ENCODE results near the gene PEX6. TPM values are rescaled to one million over a fixed set of nuclear protein-coding genes. Genes with fewer than 3 reads are reported as not detected.

Gene PEX6
- total and polyA plus RNA-seq, 2 of the 13 experiments (the other 11 are each of a cell fraction or from before 2014, with no cell fraction given), result 5.1 to 6.7 TPM

GRCh38 chr6:42978839-42979522 lies at the start of gene PEX6 (continued):
- TF ChIP-seq ZFP91 (CRISPR knock-in tag; IDR thresholded peaks at IDR 0.05; ENCODE audit: borderline replicate concordance) (no peak; the same call in 1 of the 2 replicates), RCOR2 (CRISPR knock-in tag; IDR thresholded peaks at IDR 0.05) (0 out of 2 replicates have a peak, but pooled peaks have one; percentile 35), ZNF234 (CRISPR knock-in tag; conservative IDR thresholded peaks at IDR 0.05) (no peak), EP300 (IDR thresholded peaks at IDR 0.05; ENCODE audit: low read depth in 2 of 2, low read length in 2 of 2) (no peak; a peak in 1 of 4 replicates), EP300 (CRISPR knock-in tag; IDR thresholded peaks at IDR 0.05; ENCODE audit: borderline replicate concordance) (peak; percentile 16; the same call in 1 of the 2 replicates), ISL2 (CRISPR knock-in tag; IDR thresholded peaks at IDR 0.05) (peak; percentile 48), DNMT1 (CRISPR knock-in tag; IDR thresholded peaks at IDR 0.05) (no peak), TAF1 (CRISPR knock-in tag; IDR thresholded peaks at IDR 0.05) (peak; percentile 76), NBN (conservative IDR thresholded peaks at IDR 0.05) (no peak), HHEX (CRISPR knock-in tag; IDR thresholded peaks at IDR 0.05) (no peak), ZNF740 (CRISPR knock-in tag; IDR thresholded peaks at IDR 0.05) (no peak; the same call in 1 of the 2 replicates), PLRG1 (conservative IDR thresholded peaks at IDR 0.05) (no peak), ZNF879 (CRISPR knock-in tag; IDR thresholded peaks at IDR 0.05) (no peak), TSC22D2 (CRISPR knock-in tag; IDR thresholded peaks at IDR 0.05; ENCODE audit: borderline replicate concordance) (0 out of 2 replicates have a peak, but pooled peaks have one; percentile 30), TFDP2 (CRISPR knock-in tag; IDR thresholded peaks at IDR 0.05) (peak; percentile 49; the same call in 1 of the 2 replicates), ELF3 (CRISPR knock-in tag; IDR thresholded peaks at IDR 0.05) (peak; percentile 92), HIVEP1 (CRISPR knock-in tag; IDR thresholded peaks at IDR 0.05) (no peak), FOXA3 (CRISPR knock-in tag; IDR thresholded peaks at IDR 0.05) (peak; percentile 50), ZBTB1 (CRISPR knock-in tag; IDR thresholded peaks at IDR 0.05; ENCODE audit: borderline replicate concordance) (no peak), ZBTB39 (CRISPR knock-in tag; IDR thresholded peaks at IDR 0.05) (peak; percentile 46; the same call in 1 of the 2 replicates)
- TF ChIP-seq, protein P1, sequence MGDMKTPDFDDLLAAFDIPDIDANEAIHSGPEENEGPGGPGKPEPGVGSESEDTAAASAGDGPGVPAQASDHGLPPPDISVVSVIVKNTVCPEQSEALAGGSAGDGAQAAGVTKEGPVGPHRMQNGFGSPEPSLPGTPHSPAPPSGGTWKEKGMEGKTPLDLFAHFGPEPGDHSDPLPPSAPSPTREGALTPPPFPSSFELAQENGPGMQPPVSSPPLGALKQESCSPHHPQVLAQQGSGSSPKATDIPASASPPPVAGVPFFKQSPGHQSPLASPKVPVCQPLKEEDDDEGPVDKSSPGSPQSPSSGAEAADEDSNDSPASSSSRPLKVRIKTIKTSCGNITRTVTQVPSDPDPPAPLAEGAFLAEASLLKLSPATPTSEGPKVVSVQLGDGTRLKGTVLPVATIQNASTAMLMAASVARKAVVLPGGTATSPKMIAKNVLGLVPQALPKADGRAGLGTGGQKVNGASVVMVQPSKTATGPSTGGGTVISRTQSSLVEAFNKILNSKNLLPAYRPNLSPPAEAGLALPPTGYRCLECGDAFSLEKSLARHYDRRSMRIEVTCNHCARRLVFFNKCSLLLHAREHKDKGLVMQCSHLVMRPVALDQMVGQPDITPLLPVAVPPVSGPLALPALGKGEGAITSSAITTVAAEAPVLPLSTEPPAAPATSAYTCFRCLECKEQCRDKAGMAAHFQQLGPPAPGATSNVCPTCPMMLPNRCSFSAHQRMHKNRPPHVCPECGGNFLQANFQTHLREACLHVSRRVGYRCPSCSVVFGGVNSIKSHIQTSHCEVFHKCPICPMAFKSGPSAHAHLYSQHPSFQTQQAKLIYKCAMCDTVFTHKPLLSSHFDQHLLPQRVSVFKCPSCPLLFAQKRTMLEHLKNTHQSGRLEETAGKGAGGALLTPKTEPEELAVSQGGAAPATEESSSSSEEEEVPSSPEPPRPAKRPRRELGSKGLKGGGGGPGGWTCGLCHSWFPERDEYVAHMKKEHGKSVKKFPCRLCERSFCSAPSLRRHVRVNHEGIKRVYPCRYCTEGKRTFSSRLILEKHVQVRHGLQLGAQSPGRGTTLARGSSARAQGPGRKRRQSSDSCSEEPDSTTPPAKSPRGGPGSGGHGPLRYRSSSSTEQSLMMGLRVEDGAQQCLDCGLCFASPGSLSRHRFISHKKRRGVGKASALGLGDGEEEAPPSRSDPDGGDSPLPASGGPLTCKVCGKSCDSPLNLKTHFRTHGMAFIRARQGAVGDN (CRISPR knock-in tag; IDR thresholded peaks at IDR 0.05), result peak; percentile 96

Measured in HepG2 (cell line).